GM11168 (cell line): ENCODE results near the gene PITPNC1.

Experiments used
- in situ Hi-C: fragments of 300-500 bp; cut with MboI; formaldehyde crosslinking; loops from one replicate; pipeline ENCODE4 v1.12.0; 2022; ENCODE audit warnings: low sequenced_read_pairs; ENCODE audit not compliant: unreplicated experiment

The PITPNC1 gene

DNA sequence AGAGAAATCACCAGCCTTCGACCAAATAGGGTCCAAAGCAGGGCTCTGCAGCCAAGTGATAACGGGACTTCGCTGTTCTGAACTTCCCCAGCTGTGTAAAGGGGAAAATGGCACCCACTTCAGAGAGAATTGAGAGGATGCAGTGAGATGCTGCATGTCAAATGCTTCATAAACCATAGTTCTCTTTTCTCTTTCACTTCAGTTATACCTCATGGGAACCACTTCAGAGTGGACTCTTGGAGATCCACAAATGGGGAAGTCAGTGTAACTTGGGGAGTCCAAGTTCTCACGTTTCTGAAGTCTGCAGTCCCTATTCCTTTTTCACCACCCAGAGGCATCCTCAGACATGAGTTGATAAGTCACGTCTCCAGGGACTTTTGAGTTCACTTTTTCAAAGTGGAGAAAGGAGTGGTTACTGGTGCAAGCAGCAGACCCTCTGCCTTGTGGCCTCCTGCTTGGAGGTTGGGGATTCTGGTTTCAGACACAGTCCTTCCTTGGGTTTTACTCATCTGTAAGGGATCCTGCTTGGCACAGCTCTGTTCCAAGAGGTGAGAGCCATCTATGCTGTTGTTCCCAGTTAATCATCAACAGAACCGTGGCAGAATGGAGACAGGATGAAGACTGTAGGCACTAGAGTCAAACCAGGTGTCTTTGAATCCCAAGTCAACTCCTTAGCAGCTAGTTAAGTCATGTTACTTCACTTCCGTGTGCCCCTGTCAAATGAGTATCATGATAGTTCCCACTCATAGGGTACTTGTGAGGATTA, 217.2 kb downstream of the PITPNC1 start:
- in situ Hi-C loops, result no loop called here

DNA sequence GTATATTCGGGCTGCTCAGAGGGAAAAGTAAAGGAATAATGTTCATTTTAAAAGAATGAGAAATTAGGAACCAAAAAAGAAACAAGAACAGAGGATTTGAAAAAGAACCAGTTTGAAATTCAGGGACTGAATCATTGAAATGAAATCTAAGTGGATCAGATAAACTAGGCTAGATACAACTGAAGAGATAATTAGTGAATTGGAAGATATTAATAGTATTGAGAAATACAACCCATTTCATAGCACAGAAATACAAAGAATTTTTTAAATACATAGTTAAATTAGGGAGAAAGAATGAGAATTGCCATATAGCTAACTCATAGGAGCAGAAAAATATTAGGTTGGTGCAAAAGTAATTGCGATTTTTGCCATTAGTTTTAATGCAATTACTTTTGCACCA, 223.3 kb downstream of the PITPNC1 start:
- in situ Hi-C loops, result no loop called here

GRCh38 chr17:67601897-67602296, 224.8 kb downstream of the PITPNC1 start:
- in situ Hi-C loops, result no loop called here

- in situ Hi-C loops, result no loop called here
Observed at GRCh38 chr17:67602444-67602843, 225.4 kb downstream of the PITPNC1 start.

- in situ Hi-C loops, result no loop called here
Observed at GRCh38 chr17:67602974-67603373, 225.9 kb downstream of the PITPNC1 start.

DNA sequence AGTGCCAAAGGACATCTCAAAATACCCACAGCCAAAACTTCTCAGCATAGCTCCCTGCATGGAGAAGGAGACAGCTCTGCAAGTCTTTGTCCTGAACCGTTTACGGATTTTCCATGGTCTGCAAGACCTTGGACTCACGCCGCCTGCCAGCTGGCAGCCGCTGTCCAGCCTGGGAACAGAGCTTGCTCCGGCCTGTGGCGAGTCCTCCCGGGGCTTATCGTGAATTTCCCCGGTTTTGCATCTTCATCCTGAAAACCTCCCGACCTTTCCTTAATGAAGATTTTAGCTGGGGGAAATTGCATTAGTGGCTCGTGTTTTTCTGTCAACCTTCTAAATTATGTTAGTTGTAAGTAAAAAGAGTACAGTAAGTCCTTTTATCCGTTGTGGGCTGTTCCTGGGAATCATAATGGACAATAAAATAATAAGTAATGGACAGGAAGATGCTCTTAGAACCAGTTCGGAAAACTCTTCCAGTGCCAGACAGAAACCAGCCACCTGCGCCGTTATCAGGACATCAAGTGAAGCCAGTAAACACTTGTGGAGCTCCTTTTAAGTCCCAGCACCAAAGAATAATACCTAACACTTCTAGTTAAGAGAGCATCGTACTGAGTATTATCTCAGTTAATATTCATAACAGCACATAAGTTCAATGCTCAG, 228.3 kb downstream of the PITPNC1 start:
- in situ Hi-C loops, result no loop called here

GRCh38 chr17:67606471-67606870, 229.4 kb downstream of the PITPNC1 start:
- in situ Hi-C loops, result no loop called here

GRCh38 chr17:67606896-67607604, 230.0 kb downstream of the PITPNC1 start:
- in situ Hi-C loops, result no loop called here

DNA sequence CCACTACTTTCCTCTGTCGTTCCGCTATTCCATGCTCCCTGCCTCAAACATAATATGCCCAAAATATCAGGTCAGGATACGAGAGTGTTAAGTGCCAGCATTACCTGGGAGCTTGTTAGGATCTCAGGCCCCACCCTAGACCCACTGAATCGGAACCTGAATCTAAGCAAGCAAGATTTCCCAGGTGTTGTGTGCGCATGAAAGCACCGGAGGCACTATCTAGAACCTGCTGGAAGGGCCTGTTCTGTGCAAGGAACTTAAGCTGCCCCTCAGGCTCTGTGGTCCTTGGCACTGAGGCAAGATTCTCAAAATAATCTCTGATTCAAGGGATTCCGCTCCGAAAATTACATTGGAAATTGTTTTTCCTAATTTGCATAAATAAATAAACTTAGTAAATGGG, 233.0 kb downstream of the PITPNC1 start:
- in situ Hi-C loops, result no loop called here

DNA sequence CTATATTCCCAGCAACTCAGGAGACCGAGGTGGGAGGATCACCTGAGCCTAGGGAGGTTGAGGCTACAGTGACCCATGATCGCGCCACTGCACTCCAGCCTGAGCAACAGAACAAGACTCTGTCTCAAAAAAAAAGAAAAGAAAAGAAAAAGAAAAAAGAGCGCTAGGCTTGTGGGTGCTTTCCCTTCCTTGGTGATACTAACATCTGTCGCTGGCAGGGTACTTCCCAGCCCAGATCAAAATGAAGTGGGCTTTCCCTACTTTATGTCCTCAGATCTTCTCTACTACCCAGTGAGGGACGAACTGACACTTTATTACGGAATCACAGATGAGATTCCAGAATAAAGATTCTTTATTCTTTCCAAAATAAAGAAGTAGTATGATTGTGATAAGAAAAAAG, 236.9 kb downstream of the PITPNC1 start:
- in situ Hi-C loops, result no loop called here

GRCh38 chr17:67615011-67615561, 238.0 kb downstream of the PITPNC1 start:
- in situ Hi-C loops, result no loop called here

DNA sequence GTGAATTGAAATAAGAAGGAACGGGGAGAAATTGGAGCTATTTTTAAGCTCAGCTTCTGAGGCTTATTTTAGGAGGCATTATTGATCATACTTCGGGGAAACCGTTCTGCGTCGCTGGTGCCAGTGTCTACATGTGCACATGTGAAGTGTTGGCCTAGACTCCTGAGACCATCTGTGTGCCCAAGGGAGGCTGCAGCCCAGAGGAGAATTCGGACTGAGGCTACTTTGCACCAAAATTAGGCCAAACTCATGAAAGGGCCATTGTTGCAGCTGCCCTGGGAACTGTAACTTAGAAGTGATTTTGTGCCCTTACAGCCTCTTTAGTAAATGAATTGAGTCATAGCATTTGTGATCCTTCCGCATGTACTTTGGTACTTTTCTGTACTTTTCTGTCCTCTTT, 238.7 kb downstream of the PITPNC1 start:
- in situ Hi-C loops, result no loop called here

DNA sequence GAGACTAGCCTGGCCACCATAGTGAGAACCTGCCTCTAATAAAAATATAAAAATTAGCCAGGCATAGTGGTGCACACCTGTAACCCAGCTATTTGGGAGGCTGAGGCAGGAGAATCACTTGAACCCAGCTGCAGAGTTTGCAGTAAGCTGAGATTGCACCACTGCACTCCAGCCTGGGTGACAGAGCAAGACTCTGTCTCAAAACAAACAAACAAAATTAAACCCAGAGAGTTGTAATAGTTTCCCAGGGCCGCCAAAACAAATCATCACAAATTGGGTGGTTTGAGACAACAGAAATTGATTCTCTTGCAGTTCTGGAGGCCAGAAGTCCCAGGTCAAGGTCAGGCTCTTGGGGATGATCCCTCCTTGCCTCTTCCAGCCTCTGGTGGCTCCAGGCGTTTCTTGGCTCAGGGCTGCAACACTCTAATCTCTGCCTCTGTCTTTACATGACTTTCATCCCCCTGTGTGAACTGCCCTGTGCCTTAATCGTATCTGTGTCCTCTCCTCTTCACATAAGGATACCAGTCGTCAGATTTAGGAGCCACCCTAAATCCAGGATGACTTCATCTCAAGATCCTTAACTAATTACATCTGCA, 240.3 kb downstream of the PITPNC1 start:
- in situ Hi-C loops, result no loop called here

- in situ Hi-C loops, result no loop called here
Observed at GRCh38 chr17:67619555-67619954, 242.5 kb downstream of the PITPNC1 start.

- in situ Hi-C loops, result no loop called here
Observed at GRCh38 chr17:67620088-67620487, 243.0 kb downstream of the PITPNC1 start.

- in situ Hi-C loops, result no loop called here
Observed at GRCh38 chr17:67620636-67621035, 243.6 kb downstream of the PITPNC1 start.

DNA sequence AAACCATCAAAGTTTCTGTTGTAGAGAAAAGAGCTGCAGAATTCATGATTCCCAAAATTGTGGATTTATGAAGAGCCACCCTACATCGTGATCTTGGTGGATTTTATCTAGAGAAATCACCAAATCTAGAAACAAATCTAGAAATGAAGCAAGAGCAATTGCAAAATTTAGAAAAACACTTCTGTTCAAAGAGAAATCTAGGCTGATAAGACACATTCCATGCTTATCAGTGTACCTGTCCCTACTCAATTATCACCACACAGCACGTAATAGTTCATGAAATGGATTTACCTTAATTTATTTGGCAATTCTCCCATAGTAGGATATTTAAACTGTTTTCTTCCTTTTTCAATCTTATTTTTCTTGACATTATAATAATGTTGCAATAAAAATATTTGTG, 246.7 kb downstream of the PITPNC1 start:
- in situ Hi-C loops, result no loop called here

GRCh38 chr17:67624886-67625656, 248.0 kb downstream of the PITPNC1 start:
- in situ Hi-C loops, result no loop called here

- in situ Hi-C loops, result no loop called here
Observed at GRCh38 chr17:67625971-67626370, 248.9 kb downstream of the PITPNC1 start.

- in situ Hi-C loops, result no loop called here
Observed at GRCh38 chr17:67628580-67629013, 251.5 kb downstream of the PITPNC1 start.
